ENCODE results near the gene KLHL36. TPM values are rescaled to one million over a fixed set of nuclear protein-coding genes. Genes with fewer than 3 reads are reported as not detected.

KLHL36 gene
- total RNA-seq, 1 experiment from 2014 or later = 56.1 TPM

GRCh38 chr16:84680843-84681629 is 32.7 kb downstream of the KLHL36 start:
- H3K27ac Mint-ChIP-seq = no peak overlapping the region
- ATAC-seq (no peak), DNase-seq (ENCODE audit: low spot score) (no peak)
- no peaks in the 10 kb centered on the region for H3K9me3 Mint-ChIP-seq
- TF ChIP-seq, protein P1, sequence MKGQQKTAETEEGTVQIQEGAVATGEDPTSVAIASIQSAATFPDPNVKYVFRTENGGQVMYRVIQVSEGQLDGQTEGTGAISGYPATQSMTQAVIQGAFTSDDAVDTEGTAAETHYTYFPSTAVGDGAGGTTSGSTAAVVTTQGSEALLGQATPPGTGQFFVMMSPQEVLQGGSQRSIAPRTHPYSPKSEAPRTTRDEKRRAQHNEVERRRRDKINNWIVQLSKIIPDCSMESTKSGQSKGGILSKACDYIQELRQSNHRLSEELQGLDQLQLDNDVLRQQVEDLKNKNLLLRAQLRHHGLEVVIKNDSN (CRISPR knock-in tag; IDR thresholded peaks at IDR 0.05) = no peak
- no peak for TF ChIP-seq AFF4 (CRISPR knock-in tag; IDR thresholded peaks at IDR 0.05; ENCODE audit: borderline replicate concordance)
- no peak for TF ChIP-seq CREM (CRISPR knock-in tag; IDR thresholded peaks at IDR 0.05)
- TF ChIP-seq, protein P2, sequence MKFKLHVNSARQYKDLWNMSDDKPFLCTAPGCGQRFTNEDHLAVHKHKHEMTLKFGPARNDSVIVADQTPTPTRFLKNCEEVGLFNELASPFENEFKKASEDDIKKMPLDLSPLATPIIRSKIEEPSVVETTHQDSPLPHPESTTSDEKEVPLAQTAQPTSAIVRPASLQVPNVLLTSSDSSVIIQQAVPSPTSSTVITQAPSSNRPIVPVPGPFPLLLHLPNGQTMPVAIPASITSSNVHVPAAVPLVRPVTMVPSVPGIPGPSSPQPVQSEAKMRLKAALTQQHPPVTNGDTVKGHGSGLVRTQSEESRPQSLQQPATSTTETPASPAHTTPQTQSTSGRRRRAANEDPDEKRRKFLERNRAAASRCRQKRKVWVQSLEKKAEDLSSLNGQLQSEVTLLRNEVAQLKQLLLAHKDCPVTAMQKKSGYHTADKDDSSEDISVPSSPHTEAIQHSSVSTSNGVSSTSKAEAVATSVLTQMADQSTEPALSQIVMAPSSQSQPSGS (CRISPR knock-in tag; IDR thresholded peaks at IDR 0.05; ENCODE audit: borderline replicate concordance, low read depth) = no peak
- TF ChIP-seq ZNF121 (CRISPR knock-in tag; IDR thresholded peaks at IDR 0.05) = no peak
- TF ChIP-seq, protein P3, sequence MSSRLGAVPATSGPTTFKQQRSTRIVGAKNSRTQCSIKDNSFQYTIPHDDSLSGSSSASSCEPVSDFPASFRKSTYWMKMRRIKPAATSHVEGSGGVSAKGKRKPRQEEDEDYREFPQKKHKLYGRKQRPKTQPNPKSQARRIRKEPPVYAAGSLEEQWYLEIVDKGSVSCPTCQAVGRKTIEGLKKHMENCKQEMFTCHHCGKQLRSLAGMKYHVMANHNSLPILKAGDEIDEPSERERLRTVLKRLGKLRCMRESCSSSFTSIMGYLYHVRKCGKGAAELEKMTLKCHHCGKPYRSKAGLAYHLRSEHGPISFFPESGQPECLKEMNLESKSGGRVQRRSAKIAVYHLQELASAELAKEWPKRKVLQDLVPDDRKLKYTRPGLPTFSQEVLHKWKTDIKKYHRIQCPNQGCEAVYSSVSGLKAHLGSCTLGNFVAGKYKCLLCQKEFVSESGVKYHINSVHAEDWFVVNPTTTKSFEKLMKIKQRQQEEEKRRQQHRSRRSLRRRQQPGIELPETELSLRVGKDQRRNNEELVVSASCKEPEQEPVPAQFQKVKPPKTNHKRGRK (CRISPR knock-in tag; IDR thresholded peaks at IDR 0.05; ENCODE audit: borderline replicate concordance) = no peak
- TF ChIP-seq, protein P4, sequence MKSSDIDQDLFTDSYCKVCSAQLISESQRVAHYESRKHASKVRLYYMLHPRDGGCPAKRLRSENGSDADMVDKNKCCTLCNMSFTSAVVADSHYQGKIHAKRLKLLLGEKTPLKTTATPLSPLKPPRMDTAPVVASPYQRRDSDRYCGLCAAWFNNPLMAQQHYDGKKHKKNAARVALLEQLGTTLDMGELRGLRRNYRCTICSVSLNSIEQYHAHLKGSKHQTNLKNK (CRISPR knock-in tag; IDR thresholded peaks at IDR 0.05) = no peak
- TF ChIP-seq ZNF232 (CRISPR knock-in tag; IDR thresholded peaks at IDR 0.05) = no peak
- no peak for TF ChIP-seq SMAD3 (CRISPR knock-in tag; IDR thresholded peaks at IDR 0.05; ENCODE audit: borderline replicate concordance)
- no peak for TF ChIP-seq NFATC4 (CRISPR knock-in tag; IDR thresholded peaks at IDR 0.05)
- no peak for TF ChIP-seq FOXK1 (CRISPR knock-in tag; IDR thresholded peaks at IDR 0.05)
- TF ChIP-seq ATF1 (CRISPR knock-in tag; IDR thresholded peaks at IDR 0.05) = no peak
- no peak for TF ChIP-seq PRRX2 (CRISPR knock-in tag; IDR thresholded peaks at IDR 0.05)
- no peak for TF ChIP-seq ZNF138 (CRISPR knock-in tag; conservative IDR thresholded peaks at IDR 0.05)
- TF ChIP-seq ZBTB43 (CRISPR knock-in tag; IDR thresholded peaks at IDR 0.05) = no peak
- TF ChIP-seq, protein P5, sequence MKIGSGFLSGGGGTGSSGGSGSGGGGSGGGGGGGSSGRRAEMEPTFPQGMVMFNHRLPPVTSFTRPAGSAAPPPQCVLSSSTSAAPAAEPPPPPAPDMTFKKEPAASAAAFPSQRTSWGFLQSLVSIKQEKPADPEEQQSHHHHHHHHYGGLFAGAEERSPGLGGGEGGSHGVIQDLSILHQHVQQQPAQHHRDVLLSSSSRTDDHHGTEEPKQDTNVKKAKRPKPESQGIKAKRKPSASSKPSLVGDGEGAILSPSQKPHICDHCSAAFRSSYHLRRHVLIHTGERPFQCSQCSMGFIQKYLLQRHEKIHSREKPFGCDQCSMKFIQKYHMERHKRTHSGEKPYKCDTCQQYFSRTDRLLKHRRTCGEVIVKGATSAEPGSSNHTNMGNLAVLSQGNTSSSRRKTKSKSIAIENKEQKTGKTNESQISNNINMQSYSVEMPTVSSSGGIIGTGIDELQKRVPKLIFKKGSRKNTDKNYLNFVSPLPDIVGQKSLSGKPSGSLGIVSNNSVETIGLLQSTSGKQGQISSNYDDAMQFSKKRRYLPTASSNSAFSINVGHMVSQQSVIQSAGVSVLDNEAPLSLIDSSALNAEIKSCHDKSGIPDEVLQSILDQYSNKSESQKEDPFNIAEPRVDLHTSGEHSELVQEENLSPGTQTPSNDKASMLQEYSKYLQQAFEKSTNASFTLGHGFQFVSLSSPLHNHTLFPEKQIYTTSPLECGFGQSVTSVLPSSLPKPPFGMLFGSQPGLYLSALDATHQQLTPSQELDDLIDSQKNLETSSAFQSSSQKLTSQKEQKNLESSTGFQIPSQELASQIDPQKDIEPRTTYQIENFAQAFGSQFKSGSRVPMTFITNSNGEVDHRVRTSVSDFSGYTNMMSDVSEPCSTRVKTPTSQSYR (CRISPR knock-in tag; IDR thresholded peaks at IDR 0.05) = no peak
- TF ChIP-seq JAZF1 (CRISPR knock-in tag; IDR thresholded peaks at IDR 0.05) = no peak
- no peak for TF ChIP-seq SP1 (CRISPR knock-in tag; conservative IDR thresholded peaks at IDR 0.05)
- H3K4me1 Mint-ChIP-seq = peaks cover 34% of the 10 kb centered on the region
- ChIA-PET POLR2A (no interaction called here), CTCF (interaction anchor here (1.1 to 1.7 kb wide), 3 partner anchors 9 to 45 kb away, joined by 3 to 12 read pairs (median 6); no protein-coding TSS in a partner anchor)
- no peaks in the 10 kb centered on the region for H3K36me3 Mint-ChIP-seq
- no peak overlapping the region for H3K4me3 Mint-ChIP-seq
- no peaks in the 10 kb centered on the region for H3K27me3 Mint-ChIP-seq (ENCODE audit: low read depth)
